Urothelium cell line (cell line): ENCODE data around the gene SLF2.
A peak's percentile ranks its signal among the peaks of the same experiment; 100 is the strongest.
"Not testable (repeated sequence)": the region's sequence is repeated elsewhere in the genome, so short reads cannot be mapped to it uniquely, and the experiment has no call there.

Experiments used
- DNase-seq: peaks from one replicate; pipeline ENCODE4 v3.0.0; 2011; ENCODE audit warnings: low spot score, mixed read lengths
- FAIRE-seq: peaks from 2 replicates; lab custom pipeline; 2011; peaks lifted over from hg19 to GRCh38; lab: Jason Lieb, UNC

The SLF2 gene

DNA sequence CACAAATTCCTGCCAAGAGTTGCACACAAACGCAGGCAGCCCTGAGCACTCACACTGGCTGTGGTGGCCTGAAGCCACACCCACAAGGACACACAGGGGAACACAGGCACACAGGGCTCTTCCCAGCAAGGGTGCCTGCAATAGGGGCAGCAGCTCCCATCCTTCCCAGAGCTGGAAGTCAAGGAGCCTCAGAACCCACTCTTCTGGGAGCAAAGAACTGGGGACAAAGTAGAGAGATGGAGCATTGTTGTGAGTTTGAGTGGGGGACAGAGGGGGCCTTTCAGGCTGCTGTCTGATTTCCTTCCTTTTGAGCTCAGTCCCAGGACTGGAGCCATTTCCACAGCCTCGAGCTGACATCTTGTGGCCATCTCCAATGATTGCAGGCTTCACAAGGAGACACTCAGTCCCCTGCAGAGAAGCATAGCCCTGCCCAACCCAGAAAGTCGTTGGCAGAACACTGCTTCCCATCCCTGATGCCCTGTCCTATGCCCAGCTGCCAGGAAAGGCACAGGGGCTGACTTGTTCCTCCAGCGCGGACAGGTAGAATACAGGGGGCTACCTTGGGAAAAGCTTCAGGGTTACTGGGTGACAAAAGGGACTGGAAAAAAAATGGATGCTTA, 34.4 kb upstream of the SLF2 start:
- FAIRE-seq (peak; percentile 90), DNase-seq (peak; percentile 84)

DNA sequence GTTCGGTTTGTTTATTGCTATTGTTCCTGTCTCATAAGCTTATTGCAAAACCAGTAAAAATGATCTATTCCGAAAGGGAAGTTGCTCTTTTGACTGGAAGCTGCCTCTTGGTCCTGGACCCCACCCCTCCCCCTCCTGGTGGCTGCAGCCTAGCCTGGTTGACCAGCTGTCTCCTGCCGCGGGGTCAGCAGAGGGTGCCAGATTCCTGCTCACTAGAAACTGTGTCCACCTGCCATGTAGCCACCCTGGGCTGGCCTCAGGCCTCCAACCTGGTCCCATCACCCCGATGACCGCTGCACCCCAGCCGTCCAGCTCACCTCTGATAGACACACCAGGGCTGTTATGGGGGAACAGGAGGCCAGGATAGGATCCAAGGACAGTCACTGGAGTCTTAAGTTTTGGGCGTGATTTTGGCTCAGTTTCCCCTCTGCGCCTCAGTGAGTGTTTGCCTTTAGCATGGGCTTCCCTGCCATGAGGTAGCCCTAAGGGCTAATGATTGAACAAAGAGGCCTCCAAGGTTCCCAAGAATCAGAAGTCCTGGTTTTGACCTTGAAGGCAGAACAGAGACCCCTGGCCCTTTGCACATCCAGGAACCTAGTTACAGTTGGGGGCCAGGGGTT, 32.9 kb upstream of the SLF2 start:
- FAIRE-seq (no peak), DNase-seq (no peak)

DNA sequence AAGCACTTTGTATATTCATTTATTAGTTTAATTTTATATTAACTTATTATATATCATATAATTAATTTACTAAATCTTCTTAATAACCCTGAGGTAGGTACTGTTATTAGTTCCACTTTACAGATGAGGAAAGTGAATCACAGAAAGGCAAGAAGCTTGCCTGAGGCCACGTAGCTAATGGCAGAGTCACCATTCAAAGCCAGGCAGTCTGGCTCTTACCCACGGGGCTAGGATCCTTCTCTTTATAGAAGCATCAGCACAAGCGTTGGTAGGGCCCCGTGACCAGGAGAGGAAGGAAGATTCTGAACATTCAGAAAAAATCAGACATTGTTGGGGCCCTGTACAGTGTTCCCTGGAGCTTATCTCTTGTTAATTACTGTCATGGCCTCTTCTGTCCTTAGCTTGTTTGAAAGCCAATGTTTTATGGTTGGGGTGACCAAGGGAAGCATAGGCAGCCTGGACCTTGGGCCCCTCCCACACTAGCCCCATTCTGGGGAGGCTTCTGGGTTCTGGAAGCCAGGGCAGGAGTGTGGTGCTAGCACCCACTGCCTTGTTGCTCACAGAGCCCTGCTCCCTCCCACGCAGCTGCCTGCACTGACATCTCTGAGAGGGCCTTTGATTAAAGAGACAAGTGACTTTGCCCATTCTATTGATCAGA, 31.1 kb upstream of the SLF2 start:
- DNase-seq (no peak), FAIRE-seq (no peak)

DNA sequence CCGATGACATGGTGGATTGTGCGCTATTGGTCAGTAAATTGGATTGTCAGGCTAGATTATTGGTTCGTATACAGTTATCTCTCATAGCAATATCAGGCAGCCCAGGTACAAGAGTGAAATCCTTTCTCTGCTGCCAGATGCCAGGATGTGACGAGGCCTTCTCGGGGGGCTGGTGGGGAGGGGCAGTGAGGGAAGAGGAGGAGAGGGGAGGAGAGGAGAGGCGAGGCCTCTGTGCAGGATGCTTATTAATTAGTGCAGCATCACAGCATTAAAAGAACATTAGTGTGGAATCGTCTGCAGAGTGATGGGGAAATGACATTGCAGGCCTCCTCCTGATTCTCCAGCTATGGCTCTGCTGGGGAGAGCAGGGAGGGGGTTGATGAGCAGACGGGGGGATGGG, 30.5 kb upstream of the SLF2 start:
- DNase-seq = no peak
- no peak for FAIRE-seq

DNA sequence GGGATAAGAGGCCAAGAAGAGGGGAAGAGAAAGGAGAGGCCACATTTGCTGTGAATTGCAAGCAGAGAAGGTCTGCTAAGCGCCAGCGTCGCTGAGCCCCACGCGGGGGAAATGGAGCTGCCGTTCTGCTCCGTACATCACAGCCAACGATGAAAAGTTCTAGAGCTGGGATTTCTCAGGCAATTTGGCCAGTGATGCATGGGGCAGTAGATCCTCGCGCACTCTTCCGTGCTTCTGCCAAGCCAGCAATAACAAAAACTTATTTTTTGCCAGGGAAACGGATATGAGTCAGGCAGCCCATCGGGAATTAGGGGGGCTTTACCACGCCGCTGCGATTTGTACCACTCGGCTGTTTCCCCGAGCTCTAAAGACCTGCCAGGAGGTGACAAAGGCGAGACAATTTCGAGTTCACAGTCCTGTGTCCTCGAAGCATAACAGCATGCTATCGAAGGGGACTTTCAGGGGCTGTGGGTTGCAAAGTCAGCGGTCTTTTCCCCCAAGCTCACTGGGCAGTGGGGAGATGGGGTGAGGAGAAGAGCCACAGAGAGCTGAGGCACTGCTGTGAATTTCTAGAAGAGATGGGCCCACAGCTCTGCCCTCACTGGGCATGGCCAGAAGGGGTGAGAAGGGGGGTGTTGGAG, 30.0 kb upstream of the SLF2 start:
- no peak for FAIRE-seq
- no peak for DNase-seq

DNA sequence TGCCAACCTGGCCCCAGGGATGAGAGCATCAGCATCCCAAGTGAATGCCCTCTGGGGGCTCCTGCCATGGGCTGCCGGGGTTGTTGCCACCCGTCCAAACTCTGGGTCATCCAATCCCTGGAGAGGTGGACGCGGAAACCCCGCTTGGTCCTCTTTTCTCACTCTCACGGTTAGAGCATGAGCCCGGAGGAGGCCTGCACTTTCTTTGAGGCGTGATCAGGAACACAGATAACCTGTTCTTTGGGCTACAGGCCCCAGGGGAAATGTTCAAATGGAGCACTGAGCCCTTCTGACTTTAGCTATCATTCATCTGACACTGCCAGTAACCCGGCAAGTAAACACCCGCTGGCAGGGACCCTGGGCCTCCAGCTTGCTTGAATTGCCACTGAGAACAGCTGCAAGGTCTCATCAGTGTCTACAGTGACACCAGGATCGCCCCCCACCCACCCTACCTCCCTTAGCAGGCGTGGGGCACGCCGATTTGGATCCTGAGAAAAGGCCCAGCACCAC, 29.4 kb upstream of the SLF2 start:
- FAIRE-seq (no peak), DNase-seq (no peak)

DNA sequence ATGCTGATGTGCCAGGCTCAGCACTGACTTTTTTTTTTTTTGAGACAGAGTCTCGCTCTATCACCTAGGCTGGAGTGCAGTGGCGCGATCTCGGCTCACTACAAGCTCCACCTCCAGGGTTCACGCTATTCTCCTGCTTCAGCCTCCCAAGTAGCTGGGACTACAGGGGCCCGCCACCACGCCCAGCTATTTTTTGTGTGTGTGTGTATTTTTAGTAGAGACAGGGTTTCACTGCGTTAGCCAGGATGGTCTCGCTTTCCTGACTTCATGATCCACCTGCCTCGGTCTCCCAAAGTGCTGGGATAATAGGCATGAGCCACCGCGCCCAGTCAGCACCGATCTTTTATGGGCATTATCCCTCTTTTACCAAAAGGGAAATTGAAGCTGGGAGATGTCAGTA, 27.2 kb upstream of the SLF2 start:
- FAIRE-seq, DNase-seq: not testable (repeated sequence)

DNA sequence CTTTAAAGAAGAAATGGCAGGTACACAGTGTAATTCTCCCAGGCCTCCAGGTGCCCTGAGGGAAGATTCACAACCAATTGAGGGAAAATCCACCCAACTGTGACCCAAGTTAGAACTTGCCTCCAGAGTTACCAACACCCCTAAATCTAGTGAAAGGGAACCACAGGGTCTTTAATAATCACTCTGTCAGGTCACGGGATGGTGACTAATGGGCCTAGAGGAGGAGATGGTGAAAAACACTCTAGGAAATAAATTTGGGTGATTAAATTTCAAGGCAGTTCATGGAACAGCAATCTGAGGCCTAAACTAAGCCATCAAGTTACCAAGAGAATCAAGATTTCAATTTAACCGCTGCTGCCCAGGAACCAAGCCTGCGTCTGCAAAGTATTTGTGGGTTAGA, 26.7 kb upstream of the SLF2 start:
- no peak for FAIRE-seq
- DNase-seq = no peak

DNA sequence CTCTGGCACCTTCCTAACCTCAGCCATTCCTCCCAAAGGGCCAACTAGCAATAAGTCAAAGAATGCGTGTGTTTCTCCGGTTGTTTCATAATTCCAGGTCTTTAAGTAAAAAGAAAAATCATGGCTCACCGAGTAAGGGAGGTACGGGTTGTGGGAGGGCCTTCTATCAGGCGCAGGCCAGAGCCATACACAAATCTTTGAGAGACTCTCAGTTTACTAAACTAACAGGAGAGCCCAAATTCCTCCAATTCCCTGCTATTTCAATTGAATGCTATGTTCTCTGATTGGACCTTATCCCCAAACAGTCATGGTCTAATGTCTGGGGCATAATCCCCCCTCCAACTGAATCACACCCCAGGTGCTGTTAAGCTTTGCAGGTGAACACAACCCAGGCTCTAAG, 26.2 kb upstream of the SLF2 start:
- DNase-seq (no peak), FAIRE-seq (no peak)

DNA sequence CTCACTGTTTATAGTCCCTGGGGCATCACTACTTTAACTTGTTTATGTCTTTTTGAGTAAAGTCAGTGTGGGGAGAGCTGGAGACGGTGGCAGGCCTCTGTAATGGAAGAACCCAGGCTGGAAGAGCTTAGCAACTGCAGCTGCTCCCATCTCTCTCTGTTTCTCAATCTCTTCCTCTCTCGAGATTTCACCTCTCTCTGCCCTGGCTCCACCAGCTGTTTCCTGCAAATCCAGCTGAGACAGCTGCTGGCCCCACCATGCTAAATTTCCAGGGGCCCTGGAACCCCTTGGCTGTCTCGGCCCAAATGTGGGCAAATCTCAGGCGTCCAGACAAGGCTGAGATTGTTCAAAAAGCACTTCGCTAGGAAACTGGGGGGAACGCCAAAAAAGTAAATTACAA, 25.8 kb upstream of the SLF2 start:
- no peak for DNase-seq
- no peak for FAIRE-seq

DNA sequence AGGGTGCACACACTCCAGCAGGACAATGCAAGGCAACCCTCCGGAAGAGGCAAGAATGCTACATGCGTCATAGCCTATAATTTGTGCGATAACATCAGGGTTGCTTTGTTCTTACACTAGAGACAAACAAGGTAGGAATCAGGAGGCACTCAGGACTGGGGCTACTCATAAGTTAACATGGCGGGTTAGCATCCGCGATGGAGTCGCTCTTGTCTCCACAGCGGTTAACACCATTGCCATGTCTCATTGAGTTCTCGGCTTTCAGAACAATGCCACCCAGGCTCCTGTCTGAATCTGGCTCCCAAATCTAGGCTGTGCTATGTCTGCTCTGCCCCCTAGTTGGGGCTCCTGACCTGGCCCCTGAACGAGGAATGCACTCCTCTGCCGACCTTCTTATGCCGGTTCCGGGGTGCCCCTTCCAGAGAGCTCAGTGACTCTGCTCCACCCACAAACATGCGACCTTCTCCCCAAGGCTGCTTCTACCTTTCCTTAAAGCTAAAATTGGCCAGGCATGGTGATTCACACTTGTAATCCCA, 24.9 kb upstream of the SLF2 start:
- DNase-seq (no peak), FAIRE-seq (no peak)

DNA sequence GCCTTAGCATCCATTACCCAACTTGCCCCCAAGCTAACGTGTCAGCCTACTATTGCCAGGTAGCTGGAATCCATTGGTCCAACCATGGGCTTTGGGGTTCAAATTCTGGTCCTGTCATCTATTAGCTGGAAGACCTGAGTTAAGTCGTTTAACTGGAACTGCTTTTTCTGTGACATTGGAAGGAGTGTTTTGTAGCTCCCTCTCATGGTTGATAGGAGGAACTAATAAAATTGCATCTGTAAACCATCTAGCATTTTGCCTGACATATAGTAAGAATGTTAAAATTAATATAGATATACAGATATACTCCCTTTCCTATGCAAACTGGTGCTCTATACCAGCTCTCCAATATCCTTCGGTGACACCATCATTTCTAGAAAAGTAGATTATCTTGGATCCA, 23.8 kb upstream of the SLF2 start:
- FAIRE-seq (no peak), DNase-seq (no peak)

DNA sequence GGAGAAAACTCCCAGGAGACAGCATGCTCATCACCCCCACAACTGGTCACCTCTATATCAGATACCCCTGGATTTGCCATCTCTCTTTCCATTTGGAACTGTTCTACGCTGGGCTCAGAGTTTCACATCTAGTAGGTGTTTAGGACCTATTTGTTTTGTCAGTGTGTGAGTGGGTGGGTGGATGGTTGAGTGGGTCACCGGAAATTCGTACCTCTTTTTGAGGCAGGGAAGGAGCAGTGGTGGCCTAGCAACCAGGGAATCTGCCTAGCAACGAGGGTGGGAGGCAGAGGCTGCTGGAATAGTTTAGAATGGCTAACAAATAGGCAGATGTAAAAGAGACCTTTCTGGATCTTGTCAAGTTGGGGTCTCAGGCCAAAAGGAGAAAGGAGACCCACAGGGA, 23.2 kb upstream of the SLF2 start:
- DNase-seq (no peak), FAIRE-seq (no peak)

DNA sequence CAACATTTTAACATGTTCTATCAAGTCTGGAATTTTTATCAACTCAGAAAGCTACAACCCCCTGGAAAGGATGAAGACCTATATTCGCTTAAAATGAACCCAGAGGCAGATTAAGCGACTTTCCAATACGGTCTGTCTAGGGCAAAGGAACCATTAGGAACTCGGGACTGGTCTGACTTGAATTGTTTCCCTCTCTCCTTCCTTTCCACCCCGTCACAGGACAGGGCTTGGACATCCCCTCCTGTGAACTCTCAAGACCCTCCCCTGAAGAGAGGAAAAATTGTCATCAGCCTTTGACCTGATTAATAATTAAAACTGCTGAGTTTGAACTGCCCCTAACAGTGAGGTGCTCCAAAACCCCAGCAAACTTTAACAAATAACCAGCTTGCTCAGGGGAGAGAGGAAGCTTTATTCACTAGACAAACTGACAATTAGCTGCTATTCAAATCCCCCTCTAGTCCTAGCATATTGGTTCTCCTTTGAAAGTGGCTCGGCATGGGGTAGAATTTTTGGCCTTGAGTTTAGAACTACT, 22.6 kb upstream of the SLF2 start:
- no peak for DNase-seq
- no peak for FAIRE-seq

DNA sequence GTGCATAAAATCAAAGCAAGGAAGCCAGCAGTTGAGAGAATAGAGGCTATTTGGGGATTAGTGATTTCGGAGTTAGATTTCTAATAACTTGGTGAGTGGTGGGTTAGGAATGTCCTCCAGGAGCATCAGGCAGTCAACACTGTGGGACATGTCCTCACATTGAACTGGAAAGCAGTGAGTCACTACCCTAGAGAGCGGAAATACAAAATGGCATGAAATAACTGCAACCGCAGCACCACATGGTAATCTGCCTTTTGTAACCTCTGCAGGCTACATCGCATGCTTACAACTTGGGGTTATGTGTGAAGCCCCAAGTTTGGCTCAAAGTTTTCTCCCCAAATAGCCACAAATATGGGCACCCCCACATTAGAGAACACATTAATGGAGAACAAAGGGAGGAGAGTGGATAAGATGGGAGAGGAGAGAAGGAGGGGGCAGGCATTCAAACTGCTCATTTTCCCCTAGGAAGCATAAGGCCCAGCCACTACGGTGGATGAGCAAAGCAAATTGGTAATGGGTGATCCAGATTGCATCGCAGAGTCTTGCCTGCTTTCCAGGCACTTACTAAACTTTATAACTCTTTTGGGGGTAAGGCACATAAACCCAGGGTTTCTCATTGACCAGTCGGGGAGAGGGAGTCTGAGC, 22.0 kb upstream of the SLF2 start:
- FAIRE-seq = peak; percentile 59
- DNase-seq = peak; percentile 92

DNA sequence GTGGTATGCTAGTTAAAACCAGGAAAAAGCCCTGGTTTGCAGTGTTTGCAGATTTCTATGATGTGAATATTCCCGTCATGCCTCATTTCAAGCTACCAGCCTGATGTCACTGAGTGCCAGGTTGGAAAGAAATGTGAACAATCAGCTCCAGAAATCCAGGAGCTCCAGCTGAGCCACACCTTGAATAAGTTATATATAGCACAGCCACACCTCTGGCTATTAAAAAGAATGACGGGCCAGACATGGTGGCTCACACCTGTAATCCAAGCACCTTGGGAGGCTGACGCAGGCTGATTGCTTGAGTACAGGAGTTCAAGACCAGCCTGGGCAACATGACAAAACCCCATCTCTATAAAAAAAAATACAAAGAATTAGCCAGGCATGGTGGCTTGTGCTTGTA, 18.7 kb upstream of the SLF2 start:
- DNase-seq (no peak), FAIRE-seq (no peak)

DNA sequence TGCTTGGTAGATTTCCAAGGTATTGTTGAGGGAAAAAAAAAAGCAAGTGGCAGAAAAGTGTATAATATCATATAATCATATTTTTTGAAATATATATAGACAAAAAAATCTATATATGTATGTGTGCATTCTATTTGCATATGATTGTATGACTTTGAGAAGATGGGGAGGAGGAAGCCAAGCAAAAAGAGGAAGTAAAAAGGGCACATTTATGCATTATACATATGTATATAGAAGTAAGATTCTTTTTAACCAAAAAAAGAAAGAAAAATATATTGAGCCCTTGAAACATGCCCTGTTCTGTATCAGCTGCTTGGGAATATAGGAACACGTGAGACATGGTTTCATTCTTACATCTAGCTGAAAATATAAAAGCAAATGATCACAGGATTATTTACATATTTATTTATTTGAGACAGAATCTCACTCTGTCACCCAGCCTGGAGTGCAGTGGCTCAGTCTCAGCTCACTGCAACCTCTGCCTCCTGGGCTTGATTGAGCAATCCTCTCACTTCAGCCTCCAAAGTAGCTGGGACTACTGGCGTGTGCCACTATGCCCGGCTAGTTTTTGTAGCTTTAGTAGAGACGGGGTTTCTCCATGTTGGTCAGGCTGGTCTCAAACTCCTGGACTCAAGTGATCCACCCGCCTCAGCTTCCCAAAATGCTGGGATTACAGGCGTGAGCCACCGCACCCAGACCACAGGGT, 18.0 kb upstream of the SLF2 start:
- DNase-seq (no peak), FAIRE-seq (peak; percentile 17)

DNA sequence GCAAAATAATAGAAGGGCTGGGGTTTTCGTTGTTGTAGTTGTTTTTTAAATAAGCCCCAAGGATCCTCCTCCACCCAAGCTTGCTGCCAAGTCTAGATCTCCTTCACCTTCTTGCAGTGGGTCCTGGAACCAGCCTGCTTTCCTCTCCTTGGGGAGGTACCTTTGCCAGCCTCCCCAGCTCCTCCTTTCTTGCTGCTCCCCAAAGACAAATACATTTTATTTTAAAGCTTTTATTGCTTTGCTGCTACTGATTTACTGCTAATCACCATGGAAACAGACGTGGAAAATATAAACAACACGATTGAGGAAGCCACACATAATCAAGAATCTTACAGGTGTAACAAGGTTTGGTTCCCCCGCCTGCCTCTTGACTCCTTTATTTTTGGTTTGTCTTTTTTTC, 17.4 kb upstream of the SLF2 start:
- FAIRE-seq (no peak), DNase-seq (no peak)

DNA sequence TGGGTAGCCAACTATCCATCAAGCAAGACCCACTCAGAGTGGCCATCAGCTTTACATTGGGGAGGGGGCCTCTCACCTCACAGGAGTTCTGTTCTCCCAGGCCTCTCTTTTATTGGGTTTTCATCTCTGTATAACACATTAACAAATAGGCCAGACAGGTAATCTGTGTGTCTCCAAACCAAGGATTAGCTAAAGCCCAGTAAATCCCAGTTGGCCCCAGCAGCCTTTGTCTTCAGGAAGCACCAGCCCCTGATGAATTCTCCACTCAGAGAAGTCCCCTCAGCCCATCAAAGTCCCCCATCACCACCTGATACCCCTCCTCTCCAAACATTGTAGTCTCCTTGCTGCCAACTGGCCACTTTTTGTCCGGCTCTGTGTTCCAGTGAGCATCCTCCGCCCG, 16.9 kb upstream of the SLF2 start:
- FAIRE-seq (no peak), DNase-seq (no peak)

DNA sequence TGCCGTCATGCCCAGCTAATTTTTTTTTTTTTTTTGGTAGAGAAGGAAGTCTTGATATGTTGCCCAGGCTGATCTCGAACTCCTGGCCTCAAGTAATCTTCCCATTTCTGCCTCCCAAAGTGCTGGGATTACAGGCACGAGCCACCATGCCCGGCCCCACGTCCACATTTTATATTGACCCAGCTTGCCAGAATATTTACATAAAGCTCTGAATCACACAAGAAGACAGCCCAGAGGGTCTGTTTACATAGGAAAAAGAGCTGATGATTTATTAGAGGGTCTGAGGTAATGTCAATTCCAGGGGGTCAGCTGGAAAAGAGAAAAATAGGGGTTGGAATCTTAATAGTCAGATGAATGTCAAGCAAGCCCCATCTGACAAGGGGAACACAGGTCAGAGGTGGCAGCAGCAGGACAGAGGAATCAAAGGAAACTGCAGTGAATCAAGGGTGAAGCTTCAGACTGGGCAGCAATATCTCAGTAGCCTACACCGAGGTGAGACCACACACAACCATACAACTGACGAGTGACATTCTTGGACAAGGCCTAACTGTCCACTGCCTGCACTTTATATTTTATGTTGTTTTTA, 15.8 kb upstream of the SLF2 start:
- FAIRE-seq (no peak), DNase-seq (no peak)
